ENCODE measurements around the gene TTYH2.

DNA sequence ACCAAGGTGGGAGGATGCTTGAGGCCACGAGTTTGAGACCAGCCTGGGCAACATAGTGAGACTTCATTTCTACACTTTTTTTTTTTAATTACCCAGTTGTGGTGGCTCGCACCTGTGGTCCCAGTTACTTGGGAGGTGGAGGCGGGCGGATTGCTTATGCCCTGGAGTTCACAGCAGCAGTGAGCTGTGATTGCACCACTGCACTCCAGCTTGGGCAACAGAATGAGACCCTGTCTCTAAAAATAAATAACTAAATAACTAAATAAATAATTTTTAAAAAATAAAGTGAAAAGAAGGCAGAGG, 70.0 kb downstream of the TTYH2 start:
- TF ChIP-seq, protein P1, sequence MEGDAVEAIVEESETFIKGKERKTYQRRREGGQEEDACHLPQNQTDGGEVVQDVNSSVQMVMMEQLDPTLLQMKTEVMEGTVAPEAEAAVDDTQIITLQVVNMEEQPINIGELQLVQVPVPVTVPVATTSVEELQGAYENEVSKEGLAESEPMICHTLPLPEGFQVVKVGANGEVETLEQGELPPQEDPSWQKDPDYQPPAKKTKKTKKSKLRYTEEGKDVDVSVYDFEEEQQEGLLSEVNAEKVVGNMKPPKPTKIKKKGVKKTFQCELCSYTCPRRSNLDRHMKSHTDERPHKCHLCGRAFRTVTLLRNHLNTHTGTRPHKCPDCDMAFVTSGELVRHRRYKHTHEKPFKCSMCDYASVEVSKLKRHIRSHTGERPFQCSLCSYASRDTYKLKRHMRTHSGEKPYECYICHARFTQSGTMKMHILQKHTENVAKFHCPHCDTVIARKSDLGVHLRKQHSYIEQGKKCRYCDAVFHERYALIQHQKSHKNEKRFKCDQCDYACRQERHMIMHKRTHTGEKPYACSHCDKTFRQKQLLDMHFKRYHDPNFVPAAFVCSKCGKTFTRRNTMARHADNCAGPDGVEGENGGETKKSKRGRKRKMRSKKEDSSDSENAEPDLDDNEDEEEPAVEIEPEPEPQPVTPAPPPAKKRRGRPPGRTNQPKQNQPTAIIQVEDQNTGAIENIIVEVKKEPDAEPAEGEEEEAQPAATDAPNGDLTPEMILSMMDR (IDR thresholded peaks at IDR 0.05), result no peak
- TF ChIP-seq EZH2 (IDR thresholded peaks at IDR 0.05; ENCODE audit: borderline replicate concordance, insufficient read depth, low read depth, low read length, poor library complexity, severe bottlenecking), result no peak
